ENCODE measurements around the gene C3orf85.
A peak's percentile ranks its signal among the peaks of the same experiment; 100 is the strongest.

The C3orf85 gene

DNA sequence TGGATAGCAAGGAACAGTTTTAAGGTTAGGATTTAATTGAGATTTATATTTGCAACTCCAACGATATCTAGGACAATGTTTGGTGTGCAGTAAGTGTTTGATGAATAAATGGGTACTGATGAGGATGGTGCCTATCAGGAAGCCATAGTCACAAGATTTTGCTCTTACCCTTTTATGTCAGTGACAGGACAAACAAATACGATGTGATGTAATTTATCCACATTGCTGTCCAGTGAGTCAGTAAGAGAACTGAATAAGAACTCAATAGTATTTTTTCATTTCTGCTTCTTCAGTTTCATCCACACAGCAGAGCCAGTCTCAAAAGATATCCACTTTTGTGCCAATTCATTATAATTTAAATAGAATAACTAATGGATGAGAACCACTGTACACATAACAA lies 18.5 kb downstream of the C3orf85 start:
- DNase-seq: no peak

DNA sequence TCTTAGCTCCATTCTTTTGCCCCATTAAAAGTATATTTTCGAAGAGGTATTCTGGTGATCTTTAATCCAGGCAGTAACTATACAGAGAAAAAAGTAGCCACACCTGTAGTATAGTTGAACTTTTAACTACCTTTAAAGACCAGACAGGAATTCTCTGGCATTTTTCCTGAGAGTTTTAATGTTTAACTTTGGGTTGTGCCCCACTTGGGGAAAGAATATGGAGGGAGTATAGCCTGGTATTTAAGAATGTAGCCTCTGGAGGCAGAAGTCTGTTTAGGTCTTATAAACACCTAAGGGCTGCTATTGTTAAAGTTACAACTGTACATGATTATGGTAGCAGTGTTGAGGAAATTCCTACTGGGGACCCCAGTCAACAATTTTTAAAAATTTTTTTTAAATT lies 19.3 kb downstream of the C3orf85 start:
- no peak for DNase-seq

- no peak for DNase-seq
Observed at GRCh38 chr3:109161487-109162123, 25.1 kb downstream of the C3orf85 start.

DNA sequence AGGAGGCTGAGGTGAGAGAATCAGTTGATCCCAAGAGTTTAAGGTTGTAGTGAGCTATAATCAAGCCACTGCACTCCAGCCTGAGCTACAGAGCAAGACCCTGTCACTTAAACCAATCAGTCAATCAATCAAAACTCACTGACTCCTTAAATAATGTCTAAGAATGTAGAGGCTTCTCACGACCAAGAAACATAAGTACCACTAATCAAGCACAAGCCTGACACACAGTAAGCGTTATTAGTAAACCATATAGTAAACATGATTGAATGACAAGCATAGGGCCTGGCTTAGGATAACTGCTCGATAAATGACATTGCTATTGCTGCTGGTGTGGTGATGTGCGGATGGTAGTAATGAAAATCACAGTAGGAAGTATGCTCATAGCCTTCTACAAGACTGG lies 29.4 kb downstream of the C3orf85 start:
- DNase-seq: no peak

GRCh38 chr3:109171479-109171878 lies 35.0 kb downstream of the C3orf85 start:
- no peak for DNase-seq

DNA sequence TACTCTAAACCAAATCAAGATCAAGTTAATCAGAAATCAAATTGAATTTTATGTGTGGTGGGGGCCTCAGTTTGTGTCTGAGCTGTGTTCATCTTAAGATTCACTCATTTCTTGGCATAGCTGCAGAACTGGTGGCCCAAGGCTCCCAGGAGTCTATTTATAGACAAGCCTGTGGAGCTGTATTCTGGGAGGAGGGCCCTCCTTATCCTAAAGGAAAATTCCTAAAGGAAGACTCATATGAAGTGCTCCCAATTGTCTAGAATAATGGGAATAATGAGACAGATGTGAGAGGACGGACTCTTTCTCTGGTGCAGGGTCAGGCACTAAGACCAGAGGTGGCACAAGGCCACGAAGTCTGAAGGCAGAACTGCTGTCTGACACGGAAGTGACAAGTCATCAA lies 38.9 kb downstream of the C3orf85 start:
- no peak for DNase-seq

DNA sequence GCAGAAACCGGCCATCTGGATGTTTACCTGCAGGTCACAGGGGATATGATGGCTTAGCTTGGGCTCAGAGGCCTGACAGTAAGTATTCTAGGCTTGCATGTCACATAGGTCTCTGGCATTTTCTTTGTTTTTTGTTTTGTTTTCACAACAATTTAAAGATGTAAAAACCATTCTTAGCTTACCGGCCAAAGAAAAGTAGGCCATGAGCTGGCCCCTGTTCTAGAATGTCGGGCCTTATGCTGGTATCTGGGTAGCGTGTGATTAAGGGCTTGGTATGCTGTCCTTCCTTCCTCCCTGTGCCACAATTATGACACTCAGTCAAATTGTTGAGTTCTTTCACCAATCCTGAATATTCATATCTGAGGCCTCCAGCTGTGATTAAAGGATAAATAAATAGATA lies 40.2 kb downstream of the C3orf85 start:
- no peak for DNase-seq

DNA sequence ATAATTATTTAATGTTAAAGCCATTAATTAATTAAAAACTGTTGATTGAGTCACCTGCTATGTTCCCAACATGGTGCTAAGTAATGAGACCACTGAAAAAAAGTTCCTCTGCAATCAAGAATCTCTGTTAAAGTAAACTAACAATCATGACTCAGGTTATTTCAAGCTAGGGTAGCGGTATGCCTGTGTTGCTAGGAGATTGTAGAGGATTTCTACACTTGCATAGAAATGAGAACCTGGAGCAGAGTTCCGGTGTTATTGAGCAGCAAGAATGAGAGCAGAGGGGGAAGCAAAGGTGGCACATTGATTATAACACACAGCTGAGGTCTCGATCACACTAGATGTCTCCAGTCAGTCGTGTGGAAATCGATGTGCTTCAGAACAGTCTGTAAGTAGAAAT lies 41.4 kb downstream of the C3orf85 start:
- DNase-seq: no peak

DNA sequence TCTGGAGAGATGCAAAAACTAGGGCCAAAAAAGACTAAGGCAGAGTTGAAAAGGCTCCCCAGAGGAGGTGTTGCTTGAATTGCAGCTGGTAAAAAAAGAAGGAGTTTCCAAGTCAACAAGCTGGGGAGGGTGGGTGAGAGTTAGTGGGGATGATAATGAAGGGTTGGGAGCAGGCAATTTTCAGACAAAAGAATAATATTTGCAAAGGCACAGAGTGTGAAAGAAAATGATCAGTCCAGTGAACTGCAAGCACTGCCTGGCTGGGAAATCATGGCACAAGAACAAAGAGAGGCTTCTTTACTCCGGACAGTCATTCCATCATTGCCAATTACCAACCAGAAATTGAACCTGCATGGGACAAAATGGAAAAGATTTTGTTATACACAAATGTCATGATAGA lies 42.2 kb downstream of the C3orf85 start:
- peak; percentile 32 to 80 for DNase-seq

GRCh38 chr3:109184726-109185125 lies 48.2 kb downstream of the C3orf85 start:
- DNase-seq: no peak

DNA sequence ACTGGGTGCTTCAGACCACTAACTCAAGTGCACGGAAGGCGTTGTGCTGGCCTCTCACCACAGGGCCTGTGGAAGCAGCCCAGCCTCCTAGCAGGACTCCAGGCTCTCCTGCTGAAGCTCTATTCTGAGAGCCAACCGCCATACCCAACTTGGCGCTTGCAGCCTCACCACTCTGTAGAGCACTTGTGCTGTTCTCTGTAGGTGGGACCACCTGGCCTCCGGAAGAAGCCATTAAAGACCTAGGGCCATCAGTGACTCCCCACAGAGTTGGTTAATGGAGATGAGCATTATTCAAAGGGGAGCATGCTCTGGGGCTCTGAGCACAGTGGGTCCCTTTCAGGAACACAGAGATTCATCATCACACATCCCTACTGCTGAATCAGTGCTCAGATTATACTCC lies 50.9 kb downstream of the C3orf85 start:
- peak in 1 of 2 experiments; percentile 59 for DNase-seq

- DNase-seq: peak; percentile 14 to 38
Observed at GRCh38 chr3:109188741-109189140, 52.2 kb downstream of the C3orf85 start.

- DNase-seq: no peak
Observed at GRCh38 chr3:109191421-109191820, 54.9 kb downstream of the C3orf85 start.

DNA sequence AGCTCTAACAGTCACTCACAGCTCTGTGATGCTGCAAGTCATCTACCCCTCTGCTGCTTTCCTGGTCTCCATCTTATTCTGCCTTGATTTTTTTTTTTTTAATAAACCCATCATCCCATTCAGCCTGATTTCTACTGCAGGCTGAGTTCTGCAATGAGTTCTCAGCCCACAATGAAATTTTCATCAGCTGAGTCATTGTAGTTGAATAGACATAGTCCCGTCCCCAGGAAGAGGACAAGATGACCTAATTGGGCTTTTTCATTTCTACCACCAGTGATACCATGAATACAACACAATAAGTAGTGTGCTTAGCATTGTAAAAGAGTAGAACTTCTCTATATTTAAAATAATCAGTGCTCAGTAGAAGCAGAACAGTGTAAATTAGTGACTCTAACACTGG lies 59.3 kb downstream of the C3orf85 start:
- DNase-seq: no peak

Data from NCI-H2081 (cell line).